Right atrium auricular region (tissue), 2 donors: ENCODE results near the gene PNPLA5. TPM values are rescaled to one million over a fixed set of nuclear protein-coding genes. Genes with fewer than 3 reads are reported as not detected.

Source experiments
- DNase-seq: peaks from one replicate; pipeline ENCODE4 v3.0.0-alpha.2; 2019; ENCODE audit warnings: low spot score
- H3K27ac ChIP-seq, 2 donors: fragments of 200-600 bp; sonication (generic); 1 replicate in 1 of 2; 2 replicates in 1 of 2; pipeline ENCODE4 v1.5.1; 2016 to 2019
- H3K27me3 ChIP-seq, 2 donors: fragments of 200-600 bp; sonication (generic); one replicate each; pipeline versions ENCODE4 v1.5.1 to v1.6.0; 2017 to 2019
- H3K36me3 ChIP-seq: fragments of 200-600 bp; sonication (generic); one replicate; pipeline ENCODE4 v1.5.1; 2016
- H3K4me1 ChIP-seq, 2 donors: fragments of 200-600 bp; sonication (generic); one replicate each; pipeline versions ENCODE4 v1.5.1 to v1.6.0; 2017 to 2019
- H3K4me3 ChIP-seq, 2 donors: fragments of 200-600 bp; sonication (generic); 1 replicate in 1 of 2; 2 replicates in 1 of 2; pipeline ENCODE4 v1.5.1; 2017 to 2019; ENCODE audit warnings: mild to moderate bottlenecking in 1 of 2, moderate library complexity in 1 of 2
- H3K9me3 ChIP-seq, 2 donors: fragments of 200-600 bp; sonication (generic); one replicate each; pipeline ENCODE4 v1.5.1; 2019
- CTCF ChIP-seq, 2 donors: fragments of 200-600 bp; sonication (generic); IDR thresholded peaks; one replicate each; pipeline ENCODE4 v1.5.1; 2019; ENCODE audit warnings: antibody characterized with exemption in 2 of 2
- total RNA-seq, 2 donors: library from RNA; depleted of rRNA; stranded (reverse); fragments of >200 nt; gene quantifications; one replicate each; pipeline ENCODE4 v1.1.0, GENCODE V29; 2016

PNPLA5 gene
- total RNA-seq, 2 donors from 2014 or later: not detected

DNA sequence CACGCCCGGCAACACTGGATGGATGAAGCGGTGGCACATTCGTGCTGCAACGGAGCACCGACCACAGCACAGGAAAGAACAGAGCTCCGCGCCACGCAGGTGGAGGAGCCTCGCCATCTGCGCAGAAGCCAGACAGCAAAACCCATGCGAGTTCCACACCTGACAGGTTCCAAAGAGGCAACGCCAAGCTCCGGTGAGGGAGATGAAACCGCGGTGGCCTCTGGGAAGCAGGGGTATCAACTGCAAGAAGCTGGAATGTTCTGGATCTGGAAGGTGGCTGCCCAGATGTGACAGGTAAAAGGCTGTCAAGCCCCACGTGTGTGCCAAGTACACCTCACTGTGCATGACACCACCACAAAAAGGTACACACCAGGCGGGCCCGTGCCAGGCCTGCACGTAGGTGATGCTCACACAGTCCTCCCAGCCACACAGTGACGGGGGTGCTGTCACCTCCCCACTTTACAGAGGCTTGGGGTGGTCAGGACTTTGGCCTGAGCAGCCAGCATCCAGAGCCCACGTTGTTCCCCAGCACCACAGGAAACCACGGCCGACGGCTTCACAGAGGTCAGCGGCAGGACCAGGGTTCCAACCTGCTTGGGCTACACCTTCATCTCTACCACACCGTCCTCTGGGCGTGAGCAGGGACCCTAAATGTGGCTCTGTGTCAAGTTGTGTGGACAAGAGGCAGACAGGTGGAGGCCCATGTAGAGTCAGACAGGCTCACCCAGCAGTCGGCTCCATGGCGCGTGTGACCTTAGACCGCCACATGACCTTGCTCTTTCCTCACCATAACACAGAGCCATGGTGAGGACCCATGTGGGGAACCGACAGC lies 60.0 kb downstream of the PNPLA5 start:
- peaks cover 0 to 29% of the 10 kb centered on the region in 2 donors for H3K4me1 ChIP-seq
- DNase-seq: no peak

GRCh38 chr22:43830931-43831560 lies 60.8 kb downstream of the PNPLA5 start:
- peak overlapping the region; percentile 77 to 90 for H3K27ac ChIP-seq
- H3K36me3 ChIP-seq: no peaks in the 10 kb centered on the region
- no peaks in the 10 kb centered on the region for H3K27me3 ChIP-seq
- H3K4me1 ChIP-seq: peaks cover 0 to 29% of the 10 kb centered on the region in 2 donors
- DNase-seq: no peak
- H3K9me3 ChIP-seq: no peaks in the 10 kb centered on the region
- no peak for TF ChIP-seq CTCF (IDR thresholded peaks at IDR 0.05)
- no peak overlapping the region for H3K4me3 ChIP-seq

More for the DNA sequence above, 60.0 kb downstream of the PNPLA5 start:
- no peaks in the 10 kb centered on the region for H3K27me3 ChIP-seq
- H3K27ac ChIP-seq: no peak overlapping the region
- H3K9me3 ChIP-seq: no peaks in the 10 kb centered on the region
- no peaks in the 10 kb centered on the region for H3K36me3 ChIP-seq
- no peak overlapping the region for H3K4me3 ChIP-seq
- TF ChIP-seq CTCF (IDR thresholded peaks at IDR 0.05): no peak

DNA sequence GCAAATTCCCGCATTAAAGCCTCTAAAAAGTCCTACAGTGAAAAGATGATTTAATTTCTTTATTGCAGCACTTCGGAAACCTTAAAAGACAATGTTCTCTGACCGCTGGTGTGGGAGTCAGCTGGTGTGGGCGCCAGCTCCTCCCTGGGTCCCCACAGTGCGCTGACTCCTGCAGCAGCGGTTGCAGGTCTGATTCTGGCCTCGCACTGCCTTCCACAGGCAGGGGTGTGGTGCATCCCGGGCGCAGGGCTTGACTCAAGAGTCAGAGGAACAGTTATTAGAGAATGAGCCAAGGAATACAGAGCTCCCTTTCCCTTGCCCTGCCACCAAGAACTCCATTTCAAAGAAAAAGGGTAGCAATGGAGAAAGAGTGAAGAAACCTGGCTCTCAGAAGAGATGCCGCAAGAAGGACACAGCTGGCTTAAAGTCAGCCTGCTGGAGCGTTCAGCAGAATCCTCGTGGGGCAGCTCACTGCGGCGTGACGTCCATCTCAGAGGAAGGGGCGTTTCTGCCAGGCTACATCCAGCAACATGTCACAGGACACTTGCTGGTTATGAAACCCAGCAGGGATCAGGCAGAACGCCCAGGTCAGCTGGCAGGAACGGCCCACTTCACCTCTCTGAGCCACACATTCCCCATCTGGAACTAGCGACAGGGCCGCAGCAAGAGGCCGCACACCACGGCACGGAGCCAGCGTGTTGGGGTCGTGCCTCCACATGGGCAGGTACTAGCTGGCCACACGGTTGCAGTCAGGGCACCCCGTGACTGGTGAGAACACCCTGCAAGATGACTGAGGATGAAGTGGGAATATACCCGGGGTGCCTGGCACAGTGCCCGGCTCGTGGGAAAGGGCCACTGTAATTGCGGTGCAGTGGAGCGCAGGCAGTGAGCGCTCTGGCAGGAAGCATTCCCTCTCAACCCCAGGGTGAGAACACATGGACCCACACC lies 61.6 kb downstream of the PNPLA5 start:
- peak overlapping the region; percentile 77 to 90 for H3K27ac ChIP-seq
- H3K36me3 ChIP-seq: no peaks in the 10 kb centered on the region
- H3K9me3 ChIP-seq: no peaks in the 10 kb centered on the region
- H3K4me1 ChIP-seq: peaks cover 0 to 29% of the 10 kb centered on the region in 2 donors
- peak; percentile 94 for DNase-seq
- no peak overlapping the region for H3K4me3 ChIP-seq
- no peaks in the 10 kb centered on the region for H3K27me3 ChIP-seq
- TF ChIP-seq CTCF (IDR thresholded peaks at IDR 0.05): no peak

Other genes starting within 250 kb of the PNPLA5 start
- gene EFCAB6, start 79.7 kb downstream of the PNPLA5 start, total RNA-seq: 1 to 10 TPM; 1.5 TPM
- under 1 TPM in 1 of 2 donors, not detected in 1; 0.12 TPM for gene SULT4A1, start 29.5 kb downstream of the PNPLA5 start, total RNA-seq
- gene PNPLA3, start 31.8 kb upstream of the PNPLA5 start, total RNA-seq: under 1 TPM in 1 of 2 donors, not detected in 1; 0.16 TPM
- 10 to 100 TPM; 40.4 to 57.1 TPM for gene SAMM50, start 63.4 kb upstream of the PNPLA5 start, total RNA-seq
- 10 to 100 TPM; 43.8 to 86.5 TPM for gene PARVB, start 132.3 kb upstream of the PNPLA5 start, total RNA-seq